CD4-positive, alpha-beta T cell treated with Interleukin-4 for 1 hour (primary cell): ENCODE data around the gene ZNF432.
"Not testable (repeated sequence)": the region's sequence is repeated elsewhere in the genome, so short reads cannot be mapped to it uniquely, and the experiment has no call there.

Source experiments
- DNase-seq, 2 donors: peaks; one replicate each; pipeline ENCODE4 v3.0.0-alpha.2; 2020 to 2022

ZNF432 gene

GRCh38 chr19:52048555-52049501 is at the start of gene ZNF432:
ZNF432 (minus strand) TSS chr19:52048838; CDS start chr19:52046868, 1,970 bp downstream.
- peak; percentile 86 to 87 for DNase-seq

GRCh38 chr19:52096416-52096815 is 47.8 kb upstream of the ZNF432 start:
- DNase-seq: not testable (repeated sequence)

DNA sequence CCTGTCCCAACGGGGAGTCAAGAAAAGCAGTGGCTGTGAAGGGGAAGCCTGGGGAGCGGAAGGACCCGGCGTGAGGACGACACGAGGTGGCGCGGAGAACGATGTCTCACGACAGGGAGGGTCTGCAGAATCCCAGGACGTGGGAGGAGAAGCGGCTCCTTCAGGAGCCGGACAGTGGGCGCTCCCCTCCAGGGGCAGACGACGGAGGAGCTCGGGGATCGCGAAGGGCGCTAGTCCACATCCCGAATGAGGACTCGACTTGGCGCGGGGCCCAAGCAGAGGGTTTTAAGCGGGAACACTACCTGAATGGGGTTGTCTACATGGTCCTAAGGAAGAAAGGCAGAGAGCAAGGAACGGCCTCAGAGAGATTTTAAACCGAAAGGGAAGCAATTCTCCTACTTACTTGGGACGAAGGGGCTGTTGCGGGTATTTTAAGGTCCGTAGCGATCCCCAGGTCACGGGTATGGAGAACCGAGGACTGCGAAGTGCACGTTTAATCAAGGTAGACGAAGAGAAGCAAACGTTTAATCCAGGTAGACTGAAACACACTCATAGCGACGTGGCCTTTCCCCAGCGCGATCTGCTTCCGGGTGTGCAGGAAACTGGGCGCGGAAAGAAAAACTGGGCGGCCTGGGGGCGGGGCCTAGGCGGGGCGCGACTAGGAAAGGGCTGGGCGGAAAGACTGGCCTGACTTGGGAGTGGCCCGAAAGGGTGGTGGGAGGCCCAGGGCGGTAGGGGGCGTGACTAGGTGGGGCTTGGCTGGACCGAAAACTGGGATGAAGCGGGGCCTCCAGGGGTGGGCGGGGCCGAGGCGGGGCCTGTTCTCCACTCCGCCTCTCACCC is 46.8 kb upstream of the ZNF432 start, which contains the start of gene ZNF841:
Gene ZNF841 (minus strand): TSS at position 594 of the 843 bp plus-strand sequence. CDS start 10,964 bp downstream, outside the sequence.
- DNase-seq: peak; percentile 89 to 91

DNA sequence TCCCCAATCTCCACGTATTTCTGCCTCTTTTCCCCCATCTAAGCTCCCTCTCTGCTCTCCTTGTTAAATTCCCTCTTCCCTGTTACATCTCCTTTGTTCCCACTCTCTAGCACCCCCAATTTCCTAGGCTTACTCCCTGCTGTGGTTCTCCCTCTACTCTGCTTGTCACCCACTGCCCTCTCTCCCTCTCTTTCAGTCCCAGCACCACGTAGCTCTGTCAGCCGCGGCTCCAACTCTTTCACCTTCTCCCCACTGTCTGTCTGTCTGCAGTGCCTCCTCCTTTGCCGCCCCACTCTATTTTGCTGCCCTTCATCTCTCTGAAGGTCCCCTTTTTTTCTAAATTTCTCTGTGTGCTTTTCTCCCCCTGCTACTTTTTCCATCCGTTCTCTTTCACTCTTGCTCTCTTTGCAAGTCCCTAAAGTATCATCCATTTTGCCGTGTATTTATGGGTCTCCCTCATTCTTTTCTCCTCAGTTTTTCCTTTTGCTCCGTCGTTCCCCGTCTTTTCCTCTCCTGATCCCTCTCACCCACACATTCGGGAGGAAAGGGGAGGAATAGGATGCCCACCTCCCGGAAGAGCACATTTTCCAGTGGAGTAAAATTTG is 46.0 kb upstream of the ZNF432 start:
- DNase-seq: no peak

DNA sequence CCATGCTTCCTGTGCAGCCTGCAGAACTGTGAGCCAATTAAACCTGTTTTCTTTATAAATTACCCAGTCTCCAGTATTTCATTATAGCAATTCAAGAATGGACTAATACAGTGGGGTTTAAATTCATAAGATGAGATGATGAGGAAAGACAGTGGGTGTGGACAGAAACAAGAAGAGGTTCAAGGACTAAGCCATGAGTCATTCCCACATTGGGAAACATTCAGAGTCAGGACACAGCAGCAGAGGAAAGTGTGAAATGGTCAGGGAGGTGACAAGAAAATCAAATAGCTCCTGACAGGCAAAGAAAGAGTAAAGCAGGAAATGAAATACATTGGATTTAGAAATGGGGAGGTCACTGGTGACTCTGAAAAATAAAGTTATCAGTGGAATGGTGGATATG is 37.8 kb upstream of the ZNF432 start:
- no peak for DNase-seq

DNA sequence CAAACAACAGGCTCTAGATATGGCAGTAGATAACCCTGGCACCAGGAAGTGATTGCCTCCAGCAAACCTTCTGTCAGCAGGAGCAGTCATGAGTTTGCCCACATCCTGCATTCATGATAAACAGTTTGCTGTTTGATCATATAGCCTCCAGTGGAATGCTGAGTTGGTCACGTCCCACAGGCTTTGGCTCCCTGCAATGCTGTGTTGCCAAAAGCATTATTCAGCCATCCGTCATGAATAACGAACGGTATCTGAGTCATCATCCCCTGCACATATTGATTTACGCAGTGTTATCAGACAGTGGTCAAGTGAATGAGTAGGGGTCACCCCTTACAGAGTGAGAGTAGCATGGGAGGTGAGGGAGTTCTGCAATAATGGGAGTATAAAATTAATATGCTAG is 21.9 kb upstream of the ZNF432 start:
- DNase-seq: no peak

DNA sequence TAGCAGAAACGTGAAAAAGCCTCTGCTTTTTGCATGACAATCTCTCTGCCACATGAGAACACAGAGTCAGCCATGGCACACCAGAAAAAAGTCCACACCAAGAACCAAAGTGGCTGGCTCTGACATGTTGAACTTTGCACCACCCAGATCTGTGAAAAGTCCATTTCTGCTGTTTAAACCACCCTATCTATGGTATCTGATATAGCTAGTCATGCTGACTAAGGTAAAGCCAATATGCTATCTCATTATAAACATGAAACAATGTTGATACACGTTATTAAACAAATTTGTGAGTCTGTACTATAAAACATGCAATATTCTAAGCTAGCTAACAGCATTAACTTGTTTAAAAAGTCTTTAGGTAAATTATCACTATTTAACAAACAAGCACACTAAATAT is 21.0 kb upstream of the ZNF432 start:
- no peak for DNase-seq

GRCh38 chr19:52066258-52066863 is 17.7 kb upstream of the ZNF432 start:
- no peak for DNase-seq

DNA sequence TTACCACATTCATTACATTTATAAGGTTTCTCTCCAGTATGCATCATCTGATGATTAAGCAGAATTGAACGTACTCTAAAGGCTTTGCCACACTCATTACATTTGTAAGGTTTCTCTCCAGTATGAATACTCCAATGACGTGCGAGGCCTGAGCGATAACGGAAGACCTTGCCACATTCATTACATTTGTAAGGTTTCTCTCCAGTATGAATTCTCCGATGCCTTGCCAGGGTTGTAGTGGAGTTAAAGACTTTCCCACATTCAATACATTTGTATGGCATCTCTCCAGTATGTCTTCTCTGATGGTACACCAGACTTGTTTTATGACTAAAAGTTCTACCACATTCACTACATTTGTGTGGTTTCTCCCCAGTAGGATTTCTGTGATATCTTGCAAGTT is 16.8 kb upstream of the ZNF432 start:
- DNase-seq: no peak

- DNase-seq: not testable (repeated sequence)
Observed at GRCh38 chr19:52056480-52056879, 7.8 kb upstream of the ZNF432 start.

- DNase-seq: not testable (repeated sequence)
Observed at GRCh38 chr19:52051736-52052135, 3.1 kb upstream of the ZNF432 start.

DNA sequence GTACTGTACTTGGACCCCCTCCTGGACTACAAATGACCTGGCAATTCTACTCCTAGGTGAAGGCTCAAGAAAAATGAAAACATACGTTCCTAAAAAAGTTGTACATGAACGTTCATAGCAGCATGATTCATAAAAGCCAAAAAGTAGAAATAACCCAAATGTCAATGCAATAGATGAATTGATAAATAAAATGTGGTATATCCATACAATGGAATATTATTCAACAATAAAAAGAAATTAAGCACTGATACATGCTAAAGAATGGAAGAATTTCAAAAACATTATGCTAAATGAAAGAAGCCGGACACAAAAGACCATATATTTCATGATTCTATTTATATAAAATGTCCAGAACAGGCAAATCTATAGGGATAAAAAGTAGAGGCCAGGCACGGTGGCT is 9.5 kb downstream of the ZNF432 start:
- no peak for DNase-seq

GRCh38 chr19:52034051-52034728 is 14.4 kb downstream of the ZNF432 start:
- DNase-seq: no peak

DNA sequence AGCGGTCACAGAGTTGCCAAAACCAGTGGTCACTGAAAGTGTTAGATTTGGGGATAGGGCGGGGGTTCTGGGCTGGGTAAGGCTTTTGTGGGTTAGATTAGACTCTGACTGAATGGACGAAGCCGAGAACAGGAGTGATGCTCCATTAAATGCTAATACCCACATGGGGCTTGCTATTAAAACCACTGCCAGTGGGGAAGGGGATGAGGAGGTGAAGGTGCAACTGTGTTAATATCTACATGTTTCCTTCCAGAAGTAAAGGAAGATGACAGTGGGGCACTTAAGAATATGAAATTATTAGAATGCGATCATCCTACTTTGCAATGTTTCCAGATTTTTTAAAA is 19.9 kb downstream of the ZNF432 start:
- DNase-seq: no peak

GRCh38 chr19:52028027-52028779 is 20.4 kb downstream of the ZNF432 start, which contains the start of gene ZNF614:
ZNF614 (minus strand) TSS chr19:52028379; CDS start chr19:52025745, 2,634 bp downstream.
- peak; percentile 84 to 87 for DNase-seq

DNA sequence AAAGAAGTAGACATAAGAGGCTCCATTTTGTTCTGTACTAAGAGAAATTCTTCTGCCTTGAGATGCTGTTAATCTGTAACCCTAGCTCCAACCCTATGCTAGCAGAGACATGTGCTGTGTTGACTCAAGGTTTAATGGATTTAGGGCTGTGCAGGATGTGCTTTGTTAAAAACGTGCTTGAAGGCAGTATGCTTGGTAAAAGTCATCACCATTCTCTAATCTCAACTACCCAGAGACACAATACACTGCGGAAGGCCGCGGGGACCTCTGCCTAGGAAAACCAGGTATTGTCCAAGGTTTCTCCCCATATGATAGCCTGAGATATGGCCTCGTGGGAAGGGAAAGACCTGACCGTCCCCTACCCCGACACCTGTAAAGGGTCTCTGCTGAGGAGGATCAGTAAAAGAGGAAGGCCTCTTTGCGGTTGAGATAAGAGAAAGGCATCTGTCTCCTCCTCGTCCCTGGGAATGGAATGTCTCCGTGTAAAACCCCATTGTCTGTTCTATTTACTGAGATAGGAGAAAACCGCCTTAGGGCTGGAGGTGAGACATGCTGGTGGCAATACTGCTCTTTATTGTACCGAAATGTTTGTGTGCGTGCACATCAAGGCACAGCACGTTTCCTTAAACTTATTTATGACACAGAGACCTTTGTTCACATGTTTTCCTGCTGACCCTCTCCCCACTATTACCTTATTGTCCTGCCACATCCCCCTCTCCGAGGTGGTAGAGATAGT is 22.2 kb downstream of the ZNF432 start:
- DNase-seq: not testable (repeated sequence)

DNA sequence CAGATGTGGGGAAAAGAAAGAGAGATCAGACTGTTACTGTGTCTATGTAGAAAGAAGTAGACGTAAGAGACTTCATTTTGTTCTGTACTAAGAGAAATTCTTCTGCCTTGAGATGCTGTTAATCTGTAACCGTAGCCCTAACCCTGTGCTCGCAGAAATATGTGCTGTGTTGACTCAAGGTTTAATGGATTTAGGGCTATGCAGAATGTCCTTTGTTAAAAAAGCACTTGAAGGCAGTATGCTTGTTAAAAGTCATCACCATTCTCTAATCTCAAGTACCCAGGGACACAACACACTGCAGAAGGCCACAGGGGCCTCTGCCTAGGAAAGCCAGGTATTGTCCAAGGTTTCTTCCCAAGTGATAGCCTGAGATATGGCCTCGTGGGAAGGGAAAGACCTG is 24.2 kb downstream of the ZNF432 start:
- not testable (repeated sequence) for DNase-seq

- no peak for DNase-seq
Observed at GRCh38 chr19:52022193-52022592, 26.4 kb downstream of the ZNF432 start.

DNA sequence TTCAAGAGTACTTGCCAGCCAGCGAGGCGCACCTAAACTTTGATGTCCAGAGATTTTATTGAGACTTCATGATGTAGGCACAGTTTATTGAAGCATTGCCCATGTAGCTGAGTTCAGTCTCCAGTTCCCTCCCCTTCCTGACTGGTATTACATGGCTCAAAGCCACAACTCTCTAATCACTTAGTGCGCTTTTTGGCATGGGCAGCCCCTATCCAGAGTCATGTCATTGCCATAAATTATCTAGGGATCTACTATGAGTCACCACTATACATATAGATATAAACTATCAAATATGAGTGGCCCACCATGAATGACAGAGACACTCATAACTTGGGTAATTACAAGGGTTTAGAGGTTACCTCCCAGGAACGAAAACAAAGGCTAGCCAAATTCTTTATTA is 28.1 kb downstream of the ZNF432 start:
- no peak for DNase-seq

GRCh38 chr19:52010674-52011073 is 38.0 kb downstream of the ZNF432 start:
- no peak for DNase-seq
